Fibroblast of mammary gland (primary cell): ENCODE results near the gene ZNF606.

Experiments
- DNase-seq: peaks from one replicate; pipeline ENCODE4 v3.0.0-alpha.2; 2010; ENCODE audit warnings: low read depth
- H3K4me3 ChIP-seq: 2 replicates; pipeline ENCODE4 v1.5.1; 2011; ENCODE audit warnings: low read depth, mild to moderate bottlenecking, low read length, moderate library complexity; ENCODE audit not compliant: control insufficient read depth
- TF ChIP-seq, protein P1 (sequence below): conservative IDR thresholded peaks from 2 replicates; pipeline ENCODE4 v1.5.1; 2011; ENCODE audit warnings: low read depth, low read length, inconsistent platforms; ENCODE audit not compliant: control insufficient read depth, insufficient read depth

The ZNF606 gene

DNA sequence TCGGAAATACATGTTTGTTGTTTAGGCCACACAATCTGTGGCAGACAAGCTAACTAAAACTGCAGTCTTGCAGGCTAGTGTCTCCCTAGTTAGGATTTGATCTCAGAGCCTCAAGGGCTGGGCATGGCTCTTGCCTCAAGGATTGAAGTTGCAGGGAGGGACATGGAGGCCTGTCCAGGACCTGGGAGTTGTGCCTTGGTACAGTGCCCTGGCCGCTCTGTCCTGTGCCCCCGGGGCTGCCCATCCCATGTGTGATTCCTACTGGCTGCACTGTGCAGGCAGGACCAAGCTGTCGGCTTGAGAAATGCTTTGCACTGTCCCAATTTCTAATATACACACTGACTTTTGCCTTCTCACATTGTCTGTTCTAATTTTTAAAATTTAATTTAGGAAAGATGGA, 47.6 kb downstream of the ZNF606 start:
- TF ChIP-seq, protein P1, sequence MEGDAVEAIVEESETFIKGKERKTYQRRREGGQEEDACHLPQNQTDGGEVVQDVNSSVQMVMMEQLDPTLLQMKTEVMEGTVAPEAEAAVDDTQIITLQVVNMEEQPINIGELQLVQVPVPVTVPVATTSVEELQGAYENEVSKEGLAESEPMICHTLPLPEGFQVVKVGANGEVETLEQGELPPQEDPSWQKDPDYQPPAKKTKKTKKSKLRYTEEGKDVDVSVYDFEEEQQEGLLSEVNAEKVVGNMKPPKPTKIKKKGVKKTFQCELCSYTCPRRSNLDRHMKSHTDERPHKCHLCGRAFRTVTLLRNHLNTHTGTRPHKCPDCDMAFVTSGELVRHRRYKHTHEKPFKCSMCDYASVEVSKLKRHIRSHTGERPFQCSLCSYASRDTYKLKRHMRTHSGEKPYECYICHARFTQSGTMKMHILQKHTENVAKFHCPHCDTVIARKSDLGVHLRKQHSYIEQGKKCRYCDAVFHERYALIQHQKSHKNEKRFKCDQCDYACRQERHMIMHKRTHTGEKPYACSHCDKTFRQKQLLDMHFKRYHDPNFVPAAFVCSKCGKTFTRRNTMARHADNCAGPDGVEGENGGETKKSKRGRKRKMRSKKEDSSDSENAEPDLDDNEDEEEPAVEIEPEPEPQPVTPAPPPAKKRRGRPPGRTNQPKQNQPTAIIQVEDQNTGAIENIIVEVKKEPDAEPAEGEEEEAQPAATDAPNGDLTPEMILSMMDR = no peak
- no peak overlapping the region for H3K4me3 ChIP-seq
- DNase-seq = no peak

DNA sequence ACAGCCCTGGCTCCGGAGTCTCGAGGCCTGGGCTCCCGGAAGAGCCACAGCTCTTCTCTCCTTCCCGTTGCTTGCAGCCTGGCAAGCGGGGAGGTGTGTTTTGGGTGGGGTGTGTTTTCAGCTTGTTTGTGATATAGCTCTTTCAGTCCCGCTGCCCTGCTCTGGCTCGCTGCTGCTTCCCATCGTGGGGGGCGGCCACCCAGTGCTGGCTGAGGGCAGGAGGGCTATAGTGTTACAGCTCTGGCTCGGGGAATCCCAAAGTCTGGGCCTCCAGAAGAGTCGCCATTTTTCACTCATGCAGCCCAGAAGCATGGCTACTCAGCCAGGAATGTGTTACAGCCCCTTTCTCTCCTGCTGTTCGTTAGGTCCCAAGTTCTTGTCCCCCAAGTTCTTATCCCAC, 52.9 kb downstream of the ZNF606 start:
- DNase-seq = no peak
- TF ChIP-seq, protein P1 = no peak
- no peak overlapping the region for H3K4me3 ChIP-seq

DNA sequence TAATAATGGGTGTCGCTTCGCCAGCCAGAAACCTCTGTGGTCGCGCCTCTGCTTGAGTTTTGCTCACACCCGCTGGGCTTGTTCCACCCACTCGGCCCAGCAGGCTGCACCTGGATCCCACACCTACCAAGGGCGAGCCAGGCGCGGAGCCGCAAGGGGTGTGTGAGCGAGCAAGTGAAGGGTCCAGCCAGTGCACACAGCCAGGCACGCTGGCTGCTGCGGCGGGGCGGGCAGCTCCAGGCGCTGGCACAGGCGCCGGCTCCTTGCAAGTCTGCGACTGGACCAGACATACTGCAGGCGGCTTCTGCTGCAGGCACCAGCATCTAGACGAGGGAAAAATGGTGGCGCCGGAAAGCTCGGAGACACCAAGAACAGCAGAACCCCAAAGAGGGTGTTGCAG, 53.3 kb downstream of the ZNF606 start:
- TF ChIP-seq, protein P1 = no peak
- H3K4me3 ChIP-seq = no peak overlapping the region
- DNase-seq = no peak

DNA sequence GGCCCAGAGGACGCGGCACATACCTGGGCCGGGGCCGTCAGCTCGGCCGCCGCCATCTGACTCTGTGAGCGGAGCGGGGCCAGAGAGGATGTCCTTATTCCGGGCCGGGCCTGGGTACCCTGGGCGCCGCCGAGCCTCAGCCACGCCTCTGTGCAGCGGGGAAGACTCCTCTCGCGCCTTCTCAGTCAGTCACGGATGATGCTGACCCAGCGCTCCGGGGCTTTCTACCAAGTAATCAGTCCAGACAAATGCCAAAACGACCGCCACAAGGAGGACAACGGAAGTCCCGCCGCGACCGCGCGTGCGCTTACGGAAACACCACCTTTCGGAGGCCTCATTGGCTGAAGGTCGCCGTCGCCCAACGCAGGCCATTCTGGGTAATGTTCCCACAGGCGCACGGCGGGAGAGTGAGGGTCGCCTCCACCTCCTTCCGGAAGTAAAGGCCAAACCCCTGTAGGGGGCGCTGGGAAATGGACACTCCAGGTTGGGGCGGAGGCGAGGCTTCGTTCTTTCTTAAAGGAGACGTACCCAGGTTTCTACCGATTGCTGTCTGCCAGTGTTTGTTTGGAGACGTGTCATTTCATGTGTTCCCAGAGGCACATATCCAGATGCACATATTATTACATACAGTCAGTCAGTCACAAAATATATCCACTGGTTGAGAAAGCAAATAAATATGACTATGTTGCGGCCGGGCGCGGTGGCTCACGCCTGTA, 55.0 kb downstream of the ZNF606 start, which contains the start of gene ZNF256:
Gene ZNF256, minus strand, starts transcription at position 288 of the 716 bp plus-strand sequence. Its CDS starts 232 bp downstream, at position 56.
- TF ChIP-seq, protein P1 = peak; percentile 32
- peak; percentile 93 for DNase-seq
- H3K4me3 ChIP-seq = peak within 1 kb of the TSS; percentile 77

DNA sequence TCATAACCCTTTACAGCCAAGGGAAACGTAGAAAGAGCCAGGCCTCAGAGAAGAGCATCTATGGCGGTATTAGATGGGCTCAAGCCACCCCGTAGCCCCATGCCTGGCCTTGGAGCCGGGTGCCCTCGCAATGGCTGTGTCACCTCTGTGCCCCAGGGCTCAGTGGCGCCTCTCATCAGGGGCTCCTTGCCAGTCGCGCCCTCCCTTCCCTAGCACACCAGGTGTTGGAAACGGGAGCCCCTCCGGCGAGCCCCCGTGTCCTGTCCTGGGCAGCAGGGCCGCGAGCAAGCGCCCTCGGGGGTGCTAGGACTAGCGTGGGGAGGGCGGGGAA, 55.6 kb downstream of the ZNF606 start:
- DNase-seq = no peak
- TF ChIP-seq, protein P1 = no peak
- H3K4me3 ChIP-seq = peak overlapping the region; percentile 77

DNA sequence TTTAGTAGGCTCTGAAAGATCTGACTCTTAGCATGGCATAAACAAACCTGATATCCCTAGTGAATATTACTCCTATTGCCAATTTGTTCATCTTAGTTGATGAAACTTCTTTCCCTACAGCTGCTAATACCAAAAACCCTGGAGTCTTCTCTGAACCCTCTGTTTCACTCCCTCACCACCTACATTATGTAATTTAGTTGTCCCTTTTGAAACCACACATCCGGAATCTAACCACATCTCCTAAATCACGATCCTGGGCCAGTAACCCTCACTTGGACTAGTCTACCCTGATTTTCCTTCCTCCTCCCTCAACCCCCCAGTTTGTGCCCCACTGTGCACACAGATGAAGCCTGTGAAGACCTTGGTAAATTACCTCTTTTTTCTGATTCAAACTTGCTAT, 56.3 kb downstream of the ZNF606 start:
- DNase-seq = no peak
- peak overlapping the region; percentile 77 for H3K4me3 ChIP-seq
- TF ChIP-seq, protein P1 = no peak

DNA sequence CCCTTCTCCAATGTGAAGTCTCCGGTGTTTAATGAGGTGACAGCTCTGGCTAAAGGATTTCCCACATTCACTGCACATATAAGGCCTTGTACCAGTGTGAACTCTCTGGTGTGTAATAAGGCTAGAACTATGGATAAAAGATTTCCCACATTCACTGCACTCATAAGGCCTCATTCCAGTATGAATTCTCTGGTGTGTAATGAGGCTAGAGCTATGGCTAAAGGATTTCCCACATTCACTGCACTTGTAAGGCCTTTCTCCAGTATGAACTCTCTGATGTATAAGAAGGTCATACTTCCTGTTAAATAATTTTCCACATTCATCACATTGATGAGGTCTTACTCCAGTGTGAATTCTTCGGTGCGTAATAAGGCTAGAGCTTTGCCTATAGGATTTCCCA, 61.0 kb downstream of the ZNF606 start:
- TF ChIP-seq, protein P1 = no peak
- DNase-seq = no peak
- H3K4me3 ChIP-seq = no peak overlapping the region
